NCI-H146 treated with DMSO at 0.1 percent for 48 hours (cell line): ENCODE measurements around the gene SORCS3.
A peak's percentile ranks its signal among the peaks of the same experiment; 100 is the strongest.

ENCODE experiments used
- DNase-seq: peaks from one replicate; lab custom pipeline; 2025; ENCODE audit not compliant: unreplicated experiment; lab: John Stamatoyannopoulos, UW

SORCS3 gene

DNA sequence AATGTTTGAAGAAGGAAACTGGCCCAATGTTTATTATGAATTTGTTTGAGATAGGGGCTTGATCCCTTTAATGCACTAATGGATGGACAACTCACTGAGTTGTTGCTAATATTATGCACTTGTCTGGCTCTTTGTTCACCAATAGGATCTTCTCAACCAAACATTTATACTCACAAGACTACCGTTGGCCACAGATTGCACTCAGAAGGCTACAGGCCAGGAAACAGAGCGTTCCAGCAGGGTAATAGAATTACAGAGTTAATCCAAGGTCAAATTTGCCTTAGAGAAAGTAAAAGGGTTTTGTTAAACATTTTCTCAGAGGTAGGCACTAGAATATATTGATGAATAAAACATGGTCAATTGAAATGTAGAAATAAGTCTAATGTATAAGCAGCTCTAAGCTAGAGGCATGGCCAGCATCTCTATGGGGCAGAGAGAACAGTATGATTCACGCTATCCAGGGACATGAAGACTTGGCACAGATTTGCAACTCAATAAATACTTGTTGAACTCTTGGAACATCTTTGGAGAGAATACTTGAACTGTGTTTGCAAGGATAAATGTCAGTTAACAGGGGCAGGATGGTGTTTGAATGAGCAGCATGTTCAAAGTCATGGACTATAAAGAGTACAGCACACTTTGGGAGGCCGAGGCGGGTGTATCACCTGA, 606.9 kb downstream of the SORCS3 start:
- no peak for DNase-seq

GRCh38 chr10:105252911-105253310, 611.8 kb downstream of the SORCS3 start:
- peak; percentile 16 for DNase-seq

GRCh38 chr10:105253515-105254212, 612.6 kb downstream of the SORCS3 start:
- peak; percentile 32 for DNase-seq

DNA sequence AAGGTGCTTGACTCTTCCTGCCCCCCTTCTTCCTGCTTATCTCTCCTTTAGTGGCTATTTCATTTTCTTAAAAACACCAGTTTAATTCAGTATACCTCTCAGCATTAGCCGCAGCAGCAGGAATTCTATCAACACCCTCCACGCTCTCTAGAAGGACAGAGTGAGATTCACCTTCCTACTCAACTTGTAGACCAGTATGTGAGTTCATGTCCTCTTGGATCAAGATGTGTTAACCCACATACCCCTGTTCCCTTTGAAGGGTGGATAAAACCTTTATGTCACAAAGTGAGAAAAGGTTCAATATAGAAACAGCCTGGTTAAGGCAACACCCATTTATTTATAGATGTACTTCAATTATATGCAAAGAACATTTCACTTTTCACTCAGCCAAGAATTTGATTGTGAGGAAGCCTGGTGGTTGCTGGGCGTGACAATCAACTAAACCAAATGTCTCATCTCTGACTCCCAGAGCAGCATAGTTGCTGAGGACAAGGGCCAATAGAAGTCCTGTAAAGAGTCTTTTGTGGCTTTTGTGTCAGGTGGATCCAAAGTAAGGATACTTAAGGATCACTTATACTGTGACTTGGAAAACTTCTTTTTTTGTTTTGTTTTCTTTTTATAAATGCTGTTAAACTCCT, 617.1 kb downstream of the SORCS3 start:
- DNase-seq: no peak

- no peak for DNase-seq
Measured at GRCh38 chr10:105258674-105259065, 617.6 kb downstream of the SORCS3 start.

DNA sequence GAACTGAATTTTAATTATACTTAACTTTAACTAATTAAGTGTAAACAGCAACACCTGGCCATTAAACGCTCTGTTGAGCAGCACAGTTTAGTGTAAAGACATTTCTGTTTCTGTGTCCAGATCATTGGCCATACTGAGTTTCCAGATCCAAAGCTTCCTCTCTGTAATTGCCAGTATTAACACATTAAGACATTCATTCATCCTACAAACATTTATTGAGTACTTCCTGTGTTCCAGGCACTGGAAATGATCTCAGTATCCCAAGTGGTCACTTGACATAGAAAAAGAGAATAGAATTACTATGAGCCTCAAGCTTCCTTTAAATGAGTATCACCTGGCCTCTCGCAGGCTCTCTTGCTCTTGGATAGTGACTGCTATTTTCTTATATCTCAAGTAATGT, 618.1 kb downstream of the SORCS3 start:
- DNase-seq: no peak

DNA sequence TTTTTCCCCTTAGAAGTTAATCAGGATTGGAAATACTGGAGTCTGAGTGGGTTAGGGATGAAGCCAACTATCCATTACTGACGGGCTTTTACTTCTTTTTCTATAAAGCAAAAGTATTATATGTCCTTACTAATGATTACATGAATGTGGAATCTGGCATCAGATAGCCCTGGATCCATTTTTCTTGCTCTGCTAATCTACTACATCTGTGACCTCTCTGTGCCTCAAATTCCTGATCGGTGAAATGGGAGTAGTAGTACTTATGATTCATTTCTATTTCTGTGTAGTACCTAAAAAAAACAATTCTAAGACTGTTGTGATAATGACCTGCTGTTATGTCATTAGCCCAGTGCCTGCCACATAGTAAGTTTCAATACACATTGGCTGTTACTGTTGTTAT, 621.6 kb downstream of the SORCS3 start:
- DNase-seq: no peak

- no peak for DNase-seq
Measured at GRCh38 chr10:105266966-105267539, 626.0 kb downstream of the SORCS3 start.

- DNase-seq: no peak
Measured at GRCh38 chr10:105268961-105269360, 627.9 kb downstream of the SORCS3 start.

DNA sequence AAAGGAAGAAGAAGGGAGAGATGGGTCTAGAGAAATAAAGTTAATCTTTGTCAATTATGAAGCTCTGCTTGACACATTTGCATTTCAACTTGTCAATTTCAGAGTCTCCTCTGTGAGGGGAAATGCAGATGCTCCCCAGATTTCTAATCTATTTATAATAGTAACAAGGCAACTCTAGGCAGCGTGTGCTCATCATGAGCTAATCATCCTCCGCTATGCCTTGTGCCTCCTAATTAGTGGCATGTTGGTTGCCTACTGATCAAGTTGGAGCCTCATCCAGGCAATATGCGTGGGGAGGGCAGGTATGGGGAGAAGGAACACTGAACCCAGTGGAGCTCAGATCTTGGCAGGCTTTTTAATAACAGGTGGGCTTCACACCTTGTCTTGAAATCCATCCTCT, 628.6 kb downstream of the SORCS3 start:
- no peak for DNase-seq

DNA sequence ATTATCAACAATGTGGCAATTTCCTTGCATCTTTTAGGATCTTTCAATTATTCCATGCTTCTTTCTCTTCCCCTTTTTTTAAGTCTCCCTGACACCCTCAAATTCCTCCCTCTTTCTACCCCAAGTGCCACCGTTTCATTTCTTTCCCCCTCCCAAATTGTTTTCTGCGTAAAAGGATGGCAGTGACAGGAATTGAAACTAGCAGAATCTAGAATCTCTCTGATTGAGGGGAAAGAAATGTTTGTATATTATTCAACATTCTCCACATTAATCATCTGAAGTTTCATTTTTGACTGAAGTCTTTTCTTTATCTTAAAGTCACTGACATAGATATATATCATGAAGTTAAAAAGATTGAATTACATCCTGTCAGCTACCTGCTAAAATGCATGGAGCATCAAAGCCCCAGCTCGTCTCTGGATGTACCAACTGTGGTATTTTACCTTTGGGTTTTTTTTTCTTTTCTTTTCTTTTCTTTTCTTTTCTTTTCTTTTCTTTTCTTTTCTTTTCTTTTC, 633.5 kb downstream of the SORCS3 start:
- no peak for DNase-seq

- no peak for DNase-seq
Measured at GRCh38 chr10:105278439-105278838, 637.3 kb downstream of the SORCS3 start.

- DNase-seq: no peak
Measured at GRCh38 chr10:105279101-105279500, 638.0 kb downstream of the SORCS3 start.

DNA sequence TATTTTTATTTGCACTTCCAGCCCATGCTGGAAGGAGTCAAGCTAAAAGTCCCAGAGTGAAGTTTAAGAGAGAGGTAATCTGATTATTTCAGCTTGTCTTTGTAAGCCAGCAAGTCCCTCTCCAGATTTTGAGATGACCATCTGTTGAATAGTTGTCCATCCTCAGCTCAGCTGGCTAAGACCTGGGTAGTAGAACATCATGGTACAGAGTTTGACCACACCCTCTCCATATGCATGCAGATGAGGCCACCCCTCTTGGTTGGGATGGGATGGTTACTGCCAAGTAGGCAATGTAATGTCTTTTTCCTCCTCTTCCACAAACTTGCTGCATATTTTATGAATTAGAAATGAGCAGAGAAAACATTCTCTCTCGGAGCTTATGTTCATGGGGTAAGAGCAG, 639.8 kb downstream of the SORCS3 start:
- DNase-seq: no peak

- DNase-seq: no peak
Measured at GRCh38 chr10:105284476-105285215, 643.6 kb downstream of the SORCS3 start.

DNA sequence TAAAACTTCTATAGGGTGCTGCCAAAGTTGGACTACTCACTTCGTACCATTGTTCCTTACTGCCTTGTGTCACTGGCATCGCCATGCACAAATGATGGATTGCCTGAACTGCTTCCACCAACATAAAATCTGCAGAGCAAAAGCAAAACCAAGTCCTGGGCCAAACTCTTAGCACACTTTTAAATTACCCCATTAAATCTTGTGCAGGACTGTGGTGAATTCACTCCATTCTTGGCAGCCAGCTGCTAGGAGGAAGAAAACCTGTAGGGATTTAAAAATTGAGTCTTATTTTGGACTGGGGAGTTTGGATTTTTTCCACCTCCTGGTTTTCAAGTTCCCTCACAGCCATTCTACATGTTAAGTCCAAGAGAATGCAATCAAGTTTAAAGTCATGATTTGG, 646.9 kb downstream of the SORCS3 start:
- DNase-seq: no peak

DNA sequence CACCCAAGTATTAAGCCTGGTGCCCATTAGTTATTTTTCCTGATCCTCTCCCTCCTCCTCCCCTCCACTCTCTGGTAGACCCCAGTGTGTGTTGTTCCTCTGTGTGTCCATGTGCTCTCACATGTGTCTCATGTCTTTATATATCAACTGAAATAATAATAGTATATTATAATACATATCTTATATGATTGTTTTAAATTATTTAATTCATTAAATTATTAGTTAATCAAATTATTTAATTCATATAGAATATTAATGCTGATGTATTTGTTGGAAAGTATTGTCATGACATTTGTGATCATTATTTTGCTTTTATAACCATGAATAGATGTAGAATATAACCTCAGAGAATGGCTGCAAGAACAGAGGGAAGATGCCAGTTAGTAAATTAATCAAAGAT, 647.5 kb downstream of the SORCS3 start:
- no peak for DNase-seq

- peak; percentile 28 for DNase-seq
Measured at GRCh38 chr10:105291571-105291970, 650.5 kb downstream of the SORCS3 start.

GRCh38 chr10:105292236-105292635, 651.1 kb downstream of the SORCS3 start:
- no peak for DNase-seq
